Adrenal gland (tissue), 12 donors: ENCODE results near the gene MORF4L2. TPM values are rescaled to one million over a fixed set of nuclear protein-coding genes. Genes with fewer than 3 reads are reported as not detected.
"Not testable (repeated sequence)": the region's sequence is repeated elsewhere in the genome, so short reads cannot be mapped to it uniquely, and the experiment has no call there.

ENCODE experiments used
- DNase-seq, 7 donors: peaks; one replicate each; pipeline ENCODE4 v3.0.0-alpha.2; 2019 to 2020
- H3K27ac ChIP-seq, 5 donors: fragments of 200-600 bp; sonication (generic) in 4 of 5; 1 replicate in 3 of 5; 2 replicates in 2 of 5; pipeline versions ENCODE4 v1.5.1 to v1.8.0; 2016 to 2020; ENCODE audit warnings: mild to moderate bottlenecking in 1 of 5
- H3K27me3 ChIP-seq: fragments of 200-600 bp; 2 replicates; pipeline ENCODE4 v1.8.0; 2021
- H3K36me3 ChIP-seq, 2 donors: fragments of 200-600 bp; replicated peaks in 1 of 2; 1 replicate in 1 of 2; 2 replicates in 1 of 2; pipeline versions ENCODE4 v1.5.1 to v1.8.0; 2018 to 2022
- H3K4me1 ChIP-seq, 2 donors: fragments of 200-600 bp; replicated peaks in 1 of 2; 1 replicate in 1 of 2; 2 replicates in 1 of 2; pipeline versions ENCODE4 v1.5.1 to v1.8.0; 2018 to 2021
- H3K4me3 ChIP-seq, 4 donors: fragments of 200-600 bp; sonication (generic) in 3 of 4; one replicate each; pipeline ENCODE4 v1.5.1; 2016 to 2018
- H3K9me3 ChIP-seq, 3 donors: fragments of 200-600 bp; sonication (generic) in 1 of 3; replicated peaks in 1 of 3; 1 replicate in 2 of 3; 2 replicates in 1 of 3; pipeline versions ENCODE4 v1.5.1 to v1.8.0; 2016 to 2021
- POLR2A ChIP-seq, 2 donors: fragments of 450-650 bp; IDR thresholded peaks; one replicate each; pipeline ENCODE4 v1.6.1; 2017; ENCODE audit warnings: antibody characterized with exemption in 2 of 2, mild to moderate bottlenecking in 2 of 2, moderate library complexity in 1 of 2
- WGBS, 4 donors: extraction: QIAGEN DNeasy Blood & Tissue Kit in 2 of 4; methylation state at CpG; one replicate each; pipeline versions ENCODE4 v1.1.5 to v1.1.7; 2013 to 2017; 5-methylcytosine and 5-hydroxymethylcytosine counted together
- intact Hi-C, 2 donors: fragments of 100-400 bp; cut with DNase I; formaldehyde crosslinking; loops; one replicate each; pipeline versions ENCODE4 v1.14.1 to v1.15.0; 2022 to 2023
- polyA plus RNA-seq, 3 donors: library from polyadenylated mRNA; stranded (reverse); fragments of 200-250 nt in 2 of 3; fragments of 350-450 nt in 1 of 3; fragmentation: Illumina TruSeq in 1 of 3; extraction: RNeasy Lipid Tissue Mini Kit (QIAGEN cat#74804) in 1 of 3; gene quantifications; one replicate each; pipeline ENCODE4 v1.2.3, GENCODE V29; 2013 to 2014
- total RNA-seq, 9 donors: library from RNA; depleted of rRNA in 4 of 9; stranded (reverse); fragments of >200 nt in 4 of 9; fragments of 120-200 nt in 1 of 9; fragmentation: NEBNext Ultra II Directional in 1 of 9; extraction: Animal tissue kit (Norgen Biotek cat#: 25700) in 1 of 9; gene quantifications; one replicate each; pipeline versions ENCODE4 v1.1.0 to v1.2.4, GENCODE V29; 2013 to 2023
- TF ChIP-seq, protein P1 (sequence below), 6 experiments: fragments of 450-650 bp in 4 of 6; fragments of 200-600 bp in 2 of 6; sonication (generic) in 1 of 6; IDR thresholded peaks; 1 replicate in 5 of 6; 2 replicates in 1 of 6; pipeline versions ENCODE4 v1.5.1 to v1.8.0; 2016 to 2021; ENCODE audit warnings: antibody characterized with exemption in 6 of 6, mild to moderate bottlenecking in 2 of 6, moderate library complexity in 1 of 6
- donor health status: healthy with polysubstance abuse.
- donor health status: Bipolar disorder and iron deficiency.
- donor health status: DM: yes; HTN: yes; CAD: no.
- donor health status: DM: no; HTN: no; CAD: no.
- donor health status: DM: no; HTN: no; CAD: no.
- donor health status: DM: yes; HTN: yes; CAD: no.

Gene MORF4L2
- total and polyA plus RNA-seq, 12 donors = 225 to 767 (median 366) TPM

DNA sequence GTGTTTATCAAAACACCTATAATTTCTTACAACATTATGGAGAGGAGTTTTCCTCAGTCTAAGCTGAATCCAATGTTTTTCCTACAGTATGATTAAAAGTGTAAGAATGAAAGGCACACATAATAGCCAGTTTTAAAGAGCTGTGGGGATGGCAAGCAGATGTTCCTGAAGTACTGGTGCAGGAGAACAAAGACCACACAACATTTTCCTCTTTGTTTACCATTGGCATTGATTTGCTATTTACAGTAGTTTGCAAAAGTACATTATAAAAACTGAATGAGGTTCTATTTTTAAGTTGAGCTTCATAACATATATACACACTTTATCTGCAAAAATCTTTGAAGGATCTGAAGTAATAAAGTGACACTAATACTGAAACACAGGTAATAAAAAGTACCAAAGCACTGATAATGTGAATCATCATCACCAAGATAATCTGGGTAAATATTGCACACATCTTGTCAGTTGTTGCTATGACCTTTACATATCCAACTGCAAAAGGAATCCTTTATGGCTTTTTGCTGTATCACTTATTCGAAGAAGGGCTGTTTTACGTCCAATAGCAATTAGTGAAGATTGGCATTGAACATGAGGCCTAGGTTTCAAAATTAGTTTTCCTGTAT, 35.2 kb downstream of the MORF4L2 start:
- Histone ChIP-seq H3K4me3 (no peak overlapping the region), H3K27ac (no peak overlapping the region), H3K36me3 (no peaks in the 10 kb centered on the region), H3K4me1 (no peaks in the 10 kb centered on the region), H3K9me3 (no peaks in the 10 kb centered on the region), H3K27me3 (peaks cover 3% of the 10 kb centered on the region)
- intact Hi-C loops = no loop called here
- no peak for DNase-seq
- TF ChIP-seq, protein P1, sequence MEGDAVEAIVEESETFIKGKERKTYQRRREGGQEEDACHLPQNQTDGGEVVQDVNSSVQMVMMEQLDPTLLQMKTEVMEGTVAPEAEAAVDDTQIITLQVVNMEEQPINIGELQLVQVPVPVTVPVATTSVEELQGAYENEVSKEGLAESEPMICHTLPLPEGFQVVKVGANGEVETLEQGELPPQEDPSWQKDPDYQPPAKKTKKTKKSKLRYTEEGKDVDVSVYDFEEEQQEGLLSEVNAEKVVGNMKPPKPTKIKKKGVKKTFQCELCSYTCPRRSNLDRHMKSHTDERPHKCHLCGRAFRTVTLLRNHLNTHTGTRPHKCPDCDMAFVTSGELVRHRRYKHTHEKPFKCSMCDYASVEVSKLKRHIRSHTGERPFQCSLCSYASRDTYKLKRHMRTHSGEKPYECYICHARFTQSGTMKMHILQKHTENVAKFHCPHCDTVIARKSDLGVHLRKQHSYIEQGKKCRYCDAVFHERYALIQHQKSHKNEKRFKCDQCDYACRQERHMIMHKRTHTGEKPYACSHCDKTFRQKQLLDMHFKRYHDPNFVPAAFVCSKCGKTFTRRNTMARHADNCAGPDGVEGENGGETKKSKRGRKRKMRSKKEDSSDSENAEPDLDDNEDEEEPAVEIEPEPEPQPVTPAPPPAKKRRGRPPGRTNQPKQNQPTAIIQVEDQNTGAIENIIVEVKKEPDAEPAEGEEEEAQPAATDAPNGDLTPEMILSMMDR (IDR thresholded peaks at IDR 0.05) = no peak
- TF ChIP-seq POLR2A (IDR thresholded peaks at IDR 0.05) = no peak
- 84 to 100% (median 88%) methylated on average over 2 of the region's 2 CpGs for WGBS, 4 donors

DNA sequence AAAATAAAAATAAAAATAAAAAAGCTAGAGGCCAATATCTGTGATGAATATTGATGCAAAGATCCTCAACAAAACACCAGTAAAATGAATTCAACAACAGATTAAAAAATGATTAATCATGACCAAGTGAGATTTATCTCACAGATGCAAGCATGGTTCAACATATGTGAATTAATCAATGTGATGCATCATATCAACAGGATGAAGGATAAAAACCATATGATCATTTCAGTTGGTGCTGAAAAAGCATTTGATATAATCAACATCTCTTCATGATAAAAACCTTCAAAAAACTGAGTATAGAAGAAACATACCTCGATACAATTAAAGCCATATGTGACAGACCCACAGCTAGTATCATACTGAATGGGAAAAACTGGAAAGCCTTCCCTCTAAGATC, 38.9 kb downstream of the MORF4L2 start:
- WGBS, 4 donors = 75 to 85% (median 78%) methylated on average over 1 of the region's 1 CpG
- DNase-seq = no peak
- H3K27ac ChIP-seq = no peak overlapping the region
- TF ChIP-seq, protein P1 (IDR thresholded peaks at IDR 0.05) = no peak
- no peak for TF ChIP-seq POLR2A (IDR thresholded peaks at IDR 0.05)
- no peak overlapping the region for H3K4me3 ChIP-seq
- intact Hi-C loops = no loop called here
- H3K4me1 ChIP-seq = no peaks in the 10 kb centered on the region
- no peaks in the 10 kb centered on the region for H3K36me3 ChIP-seq
- H3K27me3 ChIP-seq = no peaks in the 10 kb centered on the region
- H3K9me3 ChIP-seq = no peaks in the 10 kb centered on the region

DNA sequence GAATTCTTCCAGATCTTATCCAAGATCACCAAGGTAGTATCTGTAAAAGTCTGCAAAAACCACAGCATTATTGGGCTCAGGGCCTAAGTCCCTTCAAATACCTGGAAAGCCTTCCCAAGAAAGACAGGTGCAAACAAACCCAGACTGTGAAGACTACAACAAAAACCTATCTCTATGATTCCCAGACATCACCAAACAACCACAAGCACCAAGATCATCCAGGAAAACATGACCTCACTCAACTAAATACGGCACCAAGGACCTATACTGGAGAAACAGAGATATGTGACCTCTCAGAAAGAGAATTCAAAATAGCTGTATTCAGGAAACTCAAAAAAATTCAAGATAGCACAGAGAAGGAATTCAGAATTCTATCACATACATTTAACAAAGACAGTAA, 42.4 kb downstream of the MORF4L2 start:
- Histone ChIP-seq H3K4me3 (no peak overlapping the region), H3K27me3 (no peaks in the 10 kb centered on the region), H3K9me3 (no peaks in the 10 kb centered on the region), H3K27ac (no peak overlapping the region), H3K36me3 (no peaks in the 10 kb centered on the region), H3K4me1 (no peaks in the 10 kb centered on the region)
- WGBS, 4 donors = 50 to 92% (median 77%) methylated on average over 1 of the region's 1 CpG
- TF ChIP-seq, protein P1 (IDR thresholded peaks at IDR 0.05) = no peak
- no peak for TF ChIP-seq POLR2A (IDR thresholded peaks at IDR 0.05)
- DNase-seq = no peak
- intact Hi-C loops = no loop called here

DNA sequence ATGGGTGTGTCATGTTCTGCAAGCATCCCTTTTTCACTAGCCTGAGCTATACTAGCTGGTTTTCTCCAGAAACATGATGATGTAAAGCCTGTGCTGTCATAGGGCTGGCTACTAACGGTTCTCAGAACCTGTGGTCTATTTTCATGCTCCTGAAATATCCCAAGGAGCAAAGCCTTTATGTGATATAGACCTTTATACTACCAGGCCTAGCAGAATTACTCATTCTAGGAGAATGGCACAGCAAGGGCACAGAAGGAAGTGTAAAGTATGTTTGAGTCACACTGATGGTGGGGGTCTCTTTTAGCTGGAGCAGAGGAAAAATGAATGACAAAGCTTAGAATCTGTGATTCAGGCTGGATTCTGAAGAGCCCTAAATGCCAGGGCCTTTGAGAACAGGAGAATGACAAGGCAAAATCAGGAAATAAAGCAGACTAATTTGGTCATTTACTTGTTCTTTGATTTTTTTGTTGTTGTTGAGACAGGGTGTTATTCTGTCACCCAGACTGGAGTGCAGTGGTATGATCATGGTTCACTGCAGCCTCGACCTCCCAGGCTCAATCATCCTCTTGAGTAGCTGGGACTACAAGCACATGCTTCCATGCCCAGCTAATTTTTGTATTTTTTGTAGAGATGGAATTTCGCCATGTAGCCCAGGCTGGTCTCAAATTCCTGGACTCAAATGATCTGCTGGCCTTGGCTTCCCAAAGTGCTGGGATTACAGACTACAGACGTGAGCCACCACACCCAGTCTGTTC, 45.9 kb downstream of the MORF4L2 start:
- no peak for TF ChIP-seq POLR2A (IDR thresholded peaks at IDR 0.05)
- TF ChIP-seq, protein P1 (IDR thresholded peaks at IDR 0.05) = no peak
- intact Hi-C loops = no loop called here
- Histone ChIP-seq H3K9me3 (no peaks in the 10 kb centered on the region), H3K4me3 (no peak overlapping the region), H3K4me1 (no peaks in the 10 kb centered on the region), H3K27ac (no peak overlapping the region), H3K36me3 (no peaks in the 10 kb centered on the region), H3K27me3 (no peaks in the 10 kb centered on the region)
- WGBS, 4 donors = 48 to 80% (median 65%) methylated on average over 3 to 4 of the region's 4 CpGs
- no peak for DNase-seq

DNA sequence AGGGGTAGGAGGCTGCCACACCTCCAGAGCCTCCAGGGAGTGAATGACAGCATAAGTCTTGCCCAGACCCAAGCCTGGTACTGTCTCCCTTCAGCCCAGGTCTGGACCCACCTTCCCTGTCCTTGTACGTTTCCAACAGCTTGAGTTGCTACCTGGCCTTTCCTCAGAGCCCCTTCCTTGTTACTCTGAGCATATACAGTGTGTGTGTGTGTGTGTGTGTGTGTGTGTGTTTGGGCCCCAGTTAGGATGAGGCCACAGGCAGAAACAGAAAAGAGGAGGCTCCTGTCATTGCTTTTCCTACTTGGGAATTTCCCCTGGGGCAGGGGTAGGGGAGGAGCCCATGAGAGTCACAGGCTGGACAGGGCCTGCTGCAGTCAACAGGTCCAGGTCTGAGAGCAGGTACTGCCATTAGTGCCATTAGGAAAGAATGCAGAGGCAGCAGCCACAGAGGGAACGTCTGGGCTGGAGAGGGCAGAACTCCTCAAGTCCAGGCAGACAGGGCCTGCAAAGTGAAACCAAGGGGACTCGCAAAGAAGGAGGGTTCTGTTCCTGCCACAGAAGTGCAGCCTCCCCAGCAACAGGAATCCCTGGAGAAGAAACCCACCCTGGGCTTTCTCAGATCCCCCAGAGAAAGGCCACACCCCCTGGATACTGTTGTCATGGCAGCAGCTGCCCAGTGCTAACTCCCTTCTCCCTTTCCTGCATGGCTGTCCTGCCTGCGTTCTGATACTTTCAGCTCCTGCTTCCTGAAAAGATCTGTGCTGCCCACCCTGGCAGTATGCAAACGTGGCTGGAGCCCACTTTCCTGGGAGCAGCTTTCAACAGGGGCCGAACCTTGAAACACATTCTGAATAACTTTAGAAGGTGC, 47.8 kb downstream of the MORF4L2 start:
- H3K4me3 ChIP-seq, H3K36me3 ChIP-seq, H3K27ac ChIP-seq, H3K27me3 ChIP-seq, intact Hi-C loops, H3K9me3 ChIP-seq, H3K4me1 ChIP-seq: not testable (repeated sequence)
- DNase-seq = peak in 1 of 7 donors; percentile 14
- WGBS, 4 donors = 29 to 47% (median 37%) methylated on average over 2 to 6 of the region's 6 CpGs
